Activated CD8-positive, alpha-beta T cell treated with anti-CD3 and anti-CD28 coated beads for 36 hours (primary cell): ENCODE data around the gene FASTKD3. TPM values are rescaled to one million over a fixed set of nuclear protein-coding genes. Genes with fewer than 3 reads are reported as not detected.

Experiments used
- ATAC-seq: fragments of 200-7000 bp; cut with Tn5 transposase; one replicate; pipeline ENCODE4 v1.10.0; 2021; ENCODE audit warnings: mild to moderate bottlenecking, moderate library complexity
- CTCF ChIA-PET: fragments of 350-600 bp; sonication (Branson Sonifier 250); formaldehyde crosslinking; loops from one replicate; lab custom pipeline; 2021; ENCODE audit warnings: antibody characterized with exemption; lab: Charles Lee
- POLR2A ChIA-PET: fragments of 350-600 bp; sonication (Branson Sonifier 250); formaldehyde crosslinking; loops from one replicate; lab custom pipeline; 2021; ENCODE audit warnings: antibody characterized with exemption; lab: Charles Lee
- DNase-seq: peaks from one replicate; pipeline ENCODE4 v3.0.0-alpha.2; 2020
- H3K27ac Mint-ChIP-seq: one replicate; pipeline ENCODE4 v1.8.0; 2021; ENCODE audit warnings: mild to moderate bottlenecking, mixed read lengths
- H3K27me3 Mint-ChIP-seq: one replicate; pipeline ENCODE4 v1.8.0; 2021; ENCODE audit warnings: mixed read lengths
- H3K36me3 Mint-ChIP-seq: one replicate; pipeline ENCODE4 v1.8.0; 2021; ENCODE audit warnings: low read depth, mixed read lengths
- H3K4me1 Mint-ChIP-seq: one replicate; pipeline ENCODE4 v1.8.0; 2021; ENCODE audit warnings: low read depth, mixed read lengths
- H3K4me3 Mint-ChIP-seq: one replicate; pipeline ENCODE4 v1.8.0; 2021; ENCODE audit warnings: mild to moderate bottlenecking, moderate library complexity, mixed read lengths
- H3K9me3 Mint-ChIP-seq: one replicate; pipeline ENCODE4 v1.8.0; 2021; ENCODE audit warnings: mixed read lengths
- CTCF ChIP-seq: fragments of 200-600 bp; IDR thresholded peaks from one replicate; pipeline ENCODE4 v1.8.0; 2022; ENCODE audit warnings: antibody characterized with exemption, mild to moderate bottlenecking
- intact Hi-C: fragments of 100-400 bp; cut with micrococcal nuclease; formaldehyde crosslinking; loops from one replicate; pipeline ENCODE4 v1.10.0; 2022
- total RNA-seq, 2 experiments: library from RNA; stranded (reverse); gene quantifications; one replicate each; pipeline ENCODE4 v1.2.3, GENCODE V29; 2021

Gene FASTKD3
- total RNA-seq, 2 experiments from 2014 or later = 10.6 to 10.7 TPM

- H3K36me3 Mint-ChIP-seq = peaks cover 15% of the 10 kb centered on the region
- TF ChIP-seq CTCF = peak; percentile 67
- H3K4me1 Mint-ChIP-seq = peaks cover 21% of the 10 kb centered on the region
- H3K27ac Mint-ChIP-seq = no peak overlapping the region
- ChIA-PET CTCF (interaction anchor here (1.0 to 3.3 kb wide), 6 partner anchors 11 to 49 kb away, joined by 3 to 26 read pairs (median 4); partner anchors contain the start of genes FASTKD3 and MTRR), POLR2A (interaction anchor here (1.2 kb wide), 1 partner anchor 40 kb away, joined by 3 read pairs; no protein-coding TSS in a partner anchor)
- no peaks in the 10 kb centered on the region for H3K9me3 Mint-ChIP-seq
- ATAC-seq (peak; percentile 64), DNase-seq (peak; percentile 24)
- H3K27me3 Mint-ChIP-seq = no peaks in the 10 kb centered on the region
- no peak overlapping the region for H3K4me3 Mint-ChIP-seq
- intact Hi-C loops = no loop called here
Measured at GRCh38 chr5:7856855-7857254, 12.0 kb downstream of the FASTKD3 start.

GRCh38 chr5:7855611-7856010 lies 13.2 kb downstream of the FASTKD3 start:
- Mint-ChIP-seq H3K9me3 (no peaks in the 10 kb centered on the region), H3K36me3 (peaks cover 13% of the 10 kb centered on the region), H3K27me3 (peaks cover 2% of the 10 kb centered on the region), H3K27ac (no peak overlapping the region), H3K4me1 (peaks cover 26% of the 10 kb centered on the region), H3K4me3 (no peak overlapping the region)
- CTCF ChIA-PET = interaction anchor here (1.1 to 3.3 kb wide), 5 partner anchors 9 to 23 kb away, joined by 3 to 26 read pairs (median 3); partner anchors contain the start of genes FASTKD3 and MTRR
- intact Hi-C loops = no loop called here
- no peak for TF ChIP-seq CTCF
- POLR2A ChIA-PET = no interaction called here
- DNase-seq (no peak), ATAC-seq (no peak)

- POLR2A ChIA-PET = no interaction called here
- intact Hi-C loops = no loop called here
- no peak overlapping the region for H3K27ac Mint-ChIP-seq
Measured at GRCh38 chr5:7852988-7853387, 15.8 kb downstream of the FASTKD3 start.

GRCh38 chr5:7852542-7852941 lies 16.3 kb downstream of the FASTKD3 start:
- no peak for DNase-seq
- Mint-ChIP-seq H3K4me1 (peaks cover 17% of the 10 kb centered on the region), H3K36me3 (peaks cover 2% of the 10 kb centered on the region), H3K9me3 (no peaks in the 10 kb centered on the region), H3K27me3 (peaks cover 22% of the 10 kb centered on the region), H3K27ac (no peak overlapping the region), H3K4me3 (no peak overlapping the region)
- no peak for ATAC-seq
- POLR2A ChIA-PET = no interaction called here
- CTCF ChIA-PET = no interaction called here
- intact Hi-C loops = no loop called here
- TF ChIP-seq CTCF = no peak

More at GRCh38 chr5:7852988-7853387, 15.8 kb downstream of the FASTKD3 start:
- DNase-seq (no peak), ATAC-seq (no peak)
- H3K36me3 Mint-ChIP-seq = peaks cover 2% of the 10 kb centered on the region
- no peak overlapping the region for H3K4me3 Mint-ChIP-seq
- TF ChIP-seq CTCF = no peak
- H3K27me3 Mint-ChIP-seq = peaks cover 20% of the 10 kb centered on the region
- H3K9me3 Mint-ChIP-seq = no peaks in the 10 kb centered on the region
- peaks cover 22% of the 10 kb centered on the region for H3K4me1 Mint-ChIP-seq
- CTCF ChIA-PET = no interaction called here

- Mint-ChIP-seq H3K4me1 (peaks cover 17% of the 10 kb centered on the region), H3K27ac (no peak overlapping the region), H3K4me3 (no peak overlapping the region), H3K9me3 (no peaks in the 10 kb centered on the region), H3K27me3 (peaks cover 22% of the 10 kb centered on the region), H3K36me3 (peaks cover 2% of the 10 kb centered on the region)
- no peak for ATAC-seq
- ChIA-PET POLR2A (no interaction called here), CTCF (interaction anchor here (0.7 to 2.3 kb wide), 2 partner anchors 8 to 19 kb away, joined by 3 to 5 read pairs; no protein-coding TSS in a partner anchor)
- peak; percentile 16 for DNase-seq
- no peak for TF ChIP-seq CTCF
- intact Hi-C loops = no loop called here
Measured at GRCh38 chr5:7851617-7852289, 17.1 kb downstream of the FASTKD3 start.
